Mucosa of descending colon (tissue), 3 donors: ENCODE measurements around the gene CILP. TPM values are rescaled to one million over a fixed set of nuclear protein-coding genes. Genes with fewer than 3 reads are reported as not detected.

Experiments
- ATAC-seq: fragments of 200-7000 bp; cut with Tn5 transposase; one replicate; pipeline ENCODE4 v1.9.1; 2020; ENCODE audit warnings: mild to moderate bottlenecking, moderate library complexity
- DNase-seq, 3 donors: peaks; one replicate each; pipeline ENCODE4 v3.0.0-alpha.2; 2020
- H3K36me3 ChIP-seq: fragments of 200-600 bp; one replicate; pipeline ENCODE4 v1.8.0; 2021; ENCODE audit warnings: low read depth, mild to moderate bottlenecking
- H3K4me1 ChIP-seq: fragments of 200-600 bp; one replicate; pipeline ENCODE4 v1.8.0; 2021; ENCODE audit warnings: low read depth, mild to moderate bottlenecking
- H3K4me3 ChIP-seq: fragments of 200-600 bp; one replicate; pipeline ENCODE4 v1.8.0; 2021; ENCODE audit warnings: mild to moderate bottlenecking
- H3K9me3 ChIP-seq: fragments of 200-600 bp; one replicate; pipeline ENCODE4 v1.8.0; 2021; ENCODE audit warnings: mild to moderate bottlenecking
- intact Hi-C, 2 donors: fragments of 100-400 bp; cut with DNase I in 1 of 2; cut with micrococcal nuclease in 1 of 2; formaldehyde crosslinking; loops; one replicate each; pipeline versions ENCODE4 v1.11.0 to v1.11.1; 2022; cut with DNase I, micrococcal nuclease
- total RNA-seq, 3 donors: library from RNA; stranded (reverse); fragmentation: NEBNext Ultra II Directional in 2 of 3; extraction: Animal tissue kit (Norgen Biotek cat#: 25700) in 2 of 3; gene quantifications; one replicate each; pipeline versions ENCODE4 v1.2.1 to v1.2.4, GENCODE V29; 2021 to 2023
- TF ChIP-seq, protein P1 (sequence below): fragments of 200-600 bp; IDR thresholded peaks from one replicate; pipeline ENCODE4 v1.8.0; 2022; ENCODE audit warnings: antibody characterized with exemption, mild to moderate bottlenecking
- donor health status: DM: no; HTN: no; CAD: no; lungs with moderate emphysema.
- donor health status: DM: no; HTN: no; CAD: no.
- donor health status: DM: no; HTN: yes; CAD: no.

The CILP gene
- total RNA-seq, 3 donors from 2014 or later, result 2.7 to 14.7 (median 10.3) TPM

DNA sequence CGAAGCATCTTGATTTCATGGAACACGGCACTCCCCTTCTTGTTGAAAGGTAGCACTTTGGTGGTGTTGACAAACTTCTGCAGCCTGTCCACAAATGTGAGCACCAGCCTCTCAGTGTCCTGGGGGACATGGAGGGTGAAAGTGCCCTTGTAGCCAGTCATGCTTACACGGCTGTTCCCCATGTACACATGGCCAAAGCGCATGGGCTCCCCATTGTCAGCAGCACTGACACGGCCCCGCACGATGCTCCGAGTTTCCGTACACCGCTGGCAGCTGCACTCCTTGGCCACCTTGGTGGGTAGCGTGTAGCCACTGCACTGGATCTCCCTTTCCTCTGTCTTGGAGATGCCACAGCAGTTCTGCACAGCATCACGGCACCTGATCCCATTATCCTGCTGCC, 12.7 kb downstream of the CILP start:
- no peaks in the 10 kb centered on the region for H3K9me3 ChIP-seq
- intact Hi-C loops, result loop anchor here in 1 of 2 donors (5.0 to 10.0 kb wide), 2 partner anchors 56 to 74 kb away; no protein-coding TSS in a partner anchor

DNA sequence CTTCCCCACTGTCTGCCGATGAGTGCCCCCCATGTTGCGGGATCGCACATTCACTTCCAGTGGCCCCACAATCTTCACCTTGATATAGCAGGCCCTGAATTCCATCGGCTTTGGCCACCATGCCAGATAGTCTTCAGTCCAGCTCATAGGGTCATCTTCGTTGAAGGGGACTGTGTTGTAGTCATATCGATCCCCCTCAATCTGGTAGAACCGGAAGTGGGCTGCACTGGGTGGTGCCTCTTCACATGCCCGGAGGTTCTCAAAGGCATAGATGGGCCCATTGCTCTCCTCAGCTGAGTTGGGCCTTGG, 14.0 kb downstream of the CILP start:
- DNase-seq (no peak), ATAC-seq (no peak)
- H3K4me3 ChIP-seq, result no peak overlapping the region
- H3K4me1 ChIP-seq, result no peaks in the 10 kb centered on the region
- H3K9me3 ChIP-seq, result no peaks in the 10 kb centered on the region
- intact Hi-C loops, result loop anchor here in 1 of 2 donors (5.0 to 10.0 kb wide), 2 partner anchors 58 to 75 kb away; no protein-coding TSS in a partner anchor
- TF ChIP-seq, protein P1, sequence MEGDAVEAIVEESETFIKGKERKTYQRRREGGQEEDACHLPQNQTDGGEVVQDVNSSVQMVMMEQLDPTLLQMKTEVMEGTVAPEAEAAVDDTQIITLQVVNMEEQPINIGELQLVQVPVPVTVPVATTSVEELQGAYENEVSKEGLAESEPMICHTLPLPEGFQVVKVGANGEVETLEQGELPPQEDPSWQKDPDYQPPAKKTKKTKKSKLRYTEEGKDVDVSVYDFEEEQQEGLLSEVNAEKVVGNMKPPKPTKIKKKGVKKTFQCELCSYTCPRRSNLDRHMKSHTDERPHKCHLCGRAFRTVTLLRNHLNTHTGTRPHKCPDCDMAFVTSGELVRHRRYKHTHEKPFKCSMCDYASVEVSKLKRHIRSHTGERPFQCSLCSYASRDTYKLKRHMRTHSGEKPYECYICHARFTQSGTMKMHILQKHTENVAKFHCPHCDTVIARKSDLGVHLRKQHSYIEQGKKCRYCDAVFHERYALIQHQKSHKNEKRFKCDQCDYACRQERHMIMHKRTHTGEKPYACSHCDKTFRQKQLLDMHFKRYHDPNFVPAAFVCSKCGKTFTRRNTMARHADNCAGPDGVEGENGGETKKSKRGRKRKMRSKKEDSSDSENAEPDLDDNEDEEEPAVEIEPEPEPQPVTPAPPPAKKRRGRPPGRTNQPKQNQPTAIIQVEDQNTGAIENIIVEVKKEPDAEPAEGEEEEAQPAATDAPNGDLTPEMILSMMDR, result no peak
- no peaks in the 10 kb centered on the region for H3K36me3 ChIP-seq

More for the DNA sequence above, 12.7 kb downstream of the CILP start:
- Histone ChIP-seq H3K36me3 (no peaks in the 10 kb centered on the region), H3K4me1 (no peaks in the 10 kb centered on the region), H3K4me3 (no peak overlapping the region)
- DNase-seq, result no peak
- TF ChIP-seq, protein P1, result no peak
- no peak for ATAC-seq

GRCh38 chr15:65196637-65197336, 14.5 kb downstream of the CILP start:
- Histone ChIP-seq H3K4me1 (no peaks in the 10 kb centered on the region), H3K9me3 (no peaks in the 10 kb centered on the region), H3K4me3 (no peak overlapping the region), H3K36me3 (no peaks in the 10 kb centered on the region)
- intact Hi-C loops, result loop anchor here in 1 of 2 donors (5.0 to 10.0 kb wide), 2 partner anchors 58 to 76 kb away; no protein-coding TSS in a partner anchor
- TF ChIP-seq, protein P1, result no peak
- ATAC-seq (no peak), DNase-seq (no peak)

DNA sequence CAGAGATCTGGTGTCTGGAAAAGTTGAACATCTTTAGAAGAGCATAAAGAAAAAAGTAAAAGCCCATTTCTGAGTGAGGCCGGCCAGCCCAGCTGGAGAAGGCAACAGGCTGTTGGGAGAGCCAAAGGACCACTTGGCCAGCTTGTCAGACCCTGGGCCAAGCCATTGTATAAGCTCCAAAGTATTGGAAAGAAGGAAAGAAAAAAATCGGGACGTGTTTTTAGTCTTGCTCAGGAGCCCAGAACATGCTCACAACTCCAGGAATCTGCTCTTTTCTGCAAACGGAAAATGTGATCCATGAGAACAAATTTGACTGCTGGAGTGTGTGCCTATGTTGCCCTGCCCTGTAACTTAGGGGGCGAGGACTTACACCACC, 15.7 kb downstream of the CILP start:
- H3K36me3 ChIP-seq, result no peaks in the 10 kb centered on the region

DNA sequence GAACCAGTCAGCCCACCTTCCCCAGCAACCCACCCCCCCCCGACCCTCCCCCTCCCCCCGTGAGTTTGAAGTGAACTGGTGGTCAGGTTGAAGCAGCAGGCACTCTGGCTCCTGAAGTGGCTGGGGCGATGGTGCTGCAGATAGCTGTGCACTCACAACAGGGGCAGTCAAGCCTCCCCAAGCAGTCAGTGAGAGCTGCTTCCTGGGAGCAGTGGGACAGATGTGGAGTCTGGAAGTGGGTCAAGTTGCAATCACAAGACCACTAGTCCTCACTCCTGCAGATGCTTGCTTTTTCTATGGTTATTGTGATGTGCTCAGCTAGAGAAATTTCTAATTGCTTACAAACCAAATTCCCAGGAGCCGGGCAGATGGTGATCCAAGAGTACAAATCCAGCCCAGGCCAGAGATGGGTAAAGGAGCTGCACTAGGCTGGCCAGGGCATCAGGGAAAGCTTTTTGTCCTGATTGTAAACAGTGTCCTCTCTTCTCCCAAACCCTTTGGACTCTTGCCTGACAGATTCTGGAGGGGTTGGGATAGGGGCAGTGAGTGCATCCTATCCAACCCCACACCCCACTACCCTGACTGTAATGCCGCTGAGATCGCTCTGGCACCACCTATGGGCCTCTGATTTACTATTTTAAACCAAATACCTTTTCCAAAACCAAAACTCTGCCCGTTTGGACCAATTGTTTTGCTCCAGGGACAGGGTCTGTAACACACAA, 16.3 kb downstream of the CILP start:
- TF ChIP-seq, protein P1, result no peak
- Histone ChIP-seq H3K4me1 (no peaks in the 10 kb centered on the region), H3K4me3 (no peak overlapping the region), H3K36me3 (no peaks in the 10 kb centered on the region), H3K9me3 (no peaks in the 10 kb centered on the region)
- DNase-seq (no peak), ATAC-seq (peak; percentile 25)
- intact Hi-C loops, result loop anchor here in 1 of 2 donors (5.0 to 10.0 kb wide), 2 partner anchors 60 to 77 kb away; no protein-coding TSS in a partner anchor

More for the DNA sequence above, 15.7 kb downstream of the CILP start:
- TF ChIP-seq, protein P1, result no peak
- peak; percentile 8 for ATAC-seq
- Histone ChIP-seq H3K4me3 (no peak overlapping the region), H3K9me3 (no peaks in the 10 kb centered on the region), H3K4me1 (no peaks in the 10 kb centered on the region)
- DNase-seq, result no peak
- intact Hi-C loops, result loop anchor here in 1 of 2 donors (5.0 to 10.0 kb wide), 2 partner anchors 59 to 77 kb away; no protein-coding TSS in a partner anchor
